ENCODE data around the gene PRRT4. TPM values are rescaled to one million over a fixed set of nuclear protein-coding genes. Genes with fewer than 3 reads are reported as not detected.

Gene PRRT4
- total RNA-seq, 1 donor from 2014 or later: 1.6 TPM

DNA sequence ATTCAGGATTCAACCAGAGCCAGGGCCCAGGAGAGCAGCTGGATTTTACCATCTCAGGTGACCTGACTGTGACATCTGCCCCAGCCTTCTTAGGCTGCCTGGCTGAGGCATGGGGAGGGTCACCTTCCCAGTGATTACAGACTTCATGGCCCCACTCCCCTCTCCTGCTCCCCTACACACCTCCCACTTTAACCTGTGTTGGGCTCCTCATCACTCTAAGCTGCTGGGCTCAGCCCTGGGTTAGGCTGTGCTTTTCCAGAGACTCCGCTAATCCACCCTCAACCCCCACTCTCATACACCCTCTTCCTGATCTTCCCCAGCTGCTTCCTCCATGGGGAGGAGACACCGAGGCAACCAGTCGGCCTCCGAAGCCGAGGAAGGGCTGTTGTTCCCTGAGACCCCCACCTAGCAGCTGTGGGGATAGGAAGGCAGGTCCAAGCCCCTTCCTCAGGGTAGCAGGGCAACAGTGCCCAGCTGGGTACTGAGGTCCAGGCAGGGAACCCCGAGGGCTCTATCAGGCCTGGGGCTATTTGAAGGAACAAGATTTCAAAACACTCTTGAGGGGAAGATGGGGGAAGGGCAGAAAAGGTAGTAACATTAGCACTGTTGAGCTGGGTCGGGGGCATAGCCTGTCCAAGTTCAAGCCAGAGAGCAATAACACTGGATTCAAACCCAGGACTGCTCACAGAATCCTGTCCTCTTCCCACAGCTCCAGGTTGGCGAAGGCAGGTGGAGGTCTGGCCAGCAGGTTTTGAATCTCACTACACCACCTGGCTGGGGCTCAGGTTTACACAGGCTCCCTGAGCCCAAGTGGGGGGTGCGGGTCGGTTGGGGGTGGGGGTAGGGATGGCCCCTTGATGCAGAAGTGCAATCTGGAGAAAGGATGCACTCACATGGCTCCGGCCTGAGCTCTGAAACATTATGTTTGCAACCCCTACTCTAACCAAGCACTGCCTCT, 46.5 kb upstream of the PRRT4 start:
- Histone ChIP-seq H3K27me3 (ENCODE audit: low read depth) (no peaks in the 10 kb centered on the region), H3K9me3 (replicated peaks) (no peaks in the 10 kb centered on the region), H3K36me3 (no peaks in the 10 kb centered on the region), H3K4me1 (peaks cover 68% of the 10 kb centered on the region), H3K4me3 (peak overlapping the region; percentile 77), H3K27ac (replicated peaks) (peak overlapping the region; percentile 88)
- DNase-seq: no peak
- intact Hi-C loops (cut with micrococcal nuclease): no loop called here
- TF ChIP-seq, protein P1, sequence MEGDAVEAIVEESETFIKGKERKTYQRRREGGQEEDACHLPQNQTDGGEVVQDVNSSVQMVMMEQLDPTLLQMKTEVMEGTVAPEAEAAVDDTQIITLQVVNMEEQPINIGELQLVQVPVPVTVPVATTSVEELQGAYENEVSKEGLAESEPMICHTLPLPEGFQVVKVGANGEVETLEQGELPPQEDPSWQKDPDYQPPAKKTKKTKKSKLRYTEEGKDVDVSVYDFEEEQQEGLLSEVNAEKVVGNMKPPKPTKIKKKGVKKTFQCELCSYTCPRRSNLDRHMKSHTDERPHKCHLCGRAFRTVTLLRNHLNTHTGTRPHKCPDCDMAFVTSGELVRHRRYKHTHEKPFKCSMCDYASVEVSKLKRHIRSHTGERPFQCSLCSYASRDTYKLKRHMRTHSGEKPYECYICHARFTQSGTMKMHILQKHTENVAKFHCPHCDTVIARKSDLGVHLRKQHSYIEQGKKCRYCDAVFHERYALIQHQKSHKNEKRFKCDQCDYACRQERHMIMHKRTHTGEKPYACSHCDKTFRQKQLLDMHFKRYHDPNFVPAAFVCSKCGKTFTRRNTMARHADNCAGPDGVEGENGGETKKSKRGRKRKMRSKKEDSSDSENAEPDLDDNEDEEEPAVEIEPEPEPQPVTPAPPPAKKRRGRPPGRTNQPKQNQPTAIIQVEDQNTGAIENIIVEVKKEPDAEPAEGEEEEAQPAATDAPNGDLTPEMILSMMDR (IDR thresholded peaks at IDR 0.05; ENCODE audit: borderline replicate concordance): no peak

DNA sequence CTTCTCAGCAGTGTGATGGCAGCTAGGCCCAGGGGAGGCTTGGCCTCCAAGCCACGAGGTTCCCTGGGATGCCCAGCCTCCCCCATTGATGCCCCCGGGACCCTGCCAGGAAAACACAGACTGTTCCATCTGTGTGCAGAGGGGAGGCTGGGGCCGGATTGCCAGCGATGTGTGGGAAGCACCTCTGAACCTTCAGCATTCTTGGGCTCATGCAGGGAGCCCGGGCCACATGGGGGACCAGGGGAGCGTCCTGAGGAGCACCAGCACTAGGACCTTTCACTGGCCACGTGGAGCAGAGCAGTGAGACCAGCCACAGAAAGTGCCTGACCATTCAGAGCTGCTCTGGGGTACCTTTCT, 45.7 kb upstream of the PRRT4 start:
- peak overlapping the region; percentile 77 for H3K4me3 ChIP-seq
- no peaks in the 10 kb centered on the region for H3K9me3 ChIP-seq (replicated peaks)
- intact Hi-C loops (cut with micrococcal nuclease): no loop called here
- no peaks in the 10 kb centered on the region for H3K36me3 ChIP-seq
- H3K27me3 ChIP-seq (ENCODE audit: low read depth): no peaks in the 10 kb centered on the region
- no peak for DNase-seq
- H3K4me1 ChIP-seq: peaks cover 68% of the 10 kb centered on the region
- peak overlapping the region; percentile 88 for H3K27ac ChIP-seq (replicated peaks)
- TF ChIP-seq, protein P1 (IDR thresholded peaks at IDR 0.05; ENCODE audit: borderline replicate concordance): no peak

DNA sequence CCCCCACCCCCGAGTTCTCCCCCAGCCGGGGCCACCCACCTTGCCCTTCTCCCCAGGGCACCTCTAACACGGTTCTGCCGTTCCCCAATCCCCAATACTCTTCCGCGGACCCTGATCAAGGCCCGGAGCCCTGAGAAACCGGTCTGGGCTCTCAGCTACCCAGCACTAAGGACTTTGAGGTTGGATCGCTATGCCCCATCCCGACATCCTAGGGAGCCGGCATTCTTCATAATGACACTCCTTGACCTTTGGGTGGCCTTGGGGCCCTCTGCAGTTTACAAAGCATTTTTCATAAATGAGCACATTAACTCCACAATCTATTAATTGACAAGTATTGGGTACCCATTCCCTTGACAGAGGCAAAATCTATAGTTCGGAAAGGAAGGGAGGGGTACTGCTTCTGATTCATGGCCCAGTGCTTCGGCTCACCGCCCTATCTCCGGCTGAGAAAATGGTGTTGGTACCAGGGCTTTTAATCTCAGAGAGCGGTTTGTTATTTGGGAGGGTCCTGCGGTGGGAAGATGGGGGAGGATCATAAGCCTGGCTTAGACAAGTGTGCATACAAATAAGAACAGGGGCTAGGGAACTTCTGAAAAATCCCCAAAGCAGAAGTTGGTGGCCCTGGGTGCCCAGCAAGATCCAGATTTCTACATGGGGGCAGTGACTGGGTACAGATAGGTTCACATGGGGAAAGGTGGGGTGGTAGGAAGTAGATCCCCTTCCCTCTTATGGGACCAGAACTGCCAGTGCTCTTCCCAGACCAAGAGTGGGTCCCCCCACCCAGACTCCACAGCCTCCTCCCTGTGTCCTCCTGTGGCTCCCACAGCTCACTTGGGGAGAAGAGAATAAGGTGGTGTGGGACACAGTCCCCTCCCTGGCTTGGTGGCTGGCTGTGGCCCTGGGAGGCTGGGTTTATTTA, 45.1 kb upstream of the PRRT4 start:
- intact Hi-C loops (cut with micrococcal nuclease): no loop called here
- H3K4me3 ChIP-seq: peak overlapping the region; percentile 95
- H3K27ac ChIP-seq (replicated peaks): peak overlapping the region; percentile 88
- H3K36me3 ChIP-seq: peaks cover under 1% of the 10 kb centered on the region
- no peaks in the 10 kb centered on the region for H3K27me3 ChIP-seq (ENCODE audit: low read depth)
- TF ChIP-seq, protein P1 (IDR thresholded peaks at IDR 0.05; ENCODE audit: borderline replicate concordance): no peak
- H3K4me1 ChIP-seq: peaks cover 68% of the 10 kb centered on the region
- no peak for DNase-seq
- H3K9me3 ChIP-seq (replicated peaks): no peaks in the 10 kb centered on the region

DNA sequence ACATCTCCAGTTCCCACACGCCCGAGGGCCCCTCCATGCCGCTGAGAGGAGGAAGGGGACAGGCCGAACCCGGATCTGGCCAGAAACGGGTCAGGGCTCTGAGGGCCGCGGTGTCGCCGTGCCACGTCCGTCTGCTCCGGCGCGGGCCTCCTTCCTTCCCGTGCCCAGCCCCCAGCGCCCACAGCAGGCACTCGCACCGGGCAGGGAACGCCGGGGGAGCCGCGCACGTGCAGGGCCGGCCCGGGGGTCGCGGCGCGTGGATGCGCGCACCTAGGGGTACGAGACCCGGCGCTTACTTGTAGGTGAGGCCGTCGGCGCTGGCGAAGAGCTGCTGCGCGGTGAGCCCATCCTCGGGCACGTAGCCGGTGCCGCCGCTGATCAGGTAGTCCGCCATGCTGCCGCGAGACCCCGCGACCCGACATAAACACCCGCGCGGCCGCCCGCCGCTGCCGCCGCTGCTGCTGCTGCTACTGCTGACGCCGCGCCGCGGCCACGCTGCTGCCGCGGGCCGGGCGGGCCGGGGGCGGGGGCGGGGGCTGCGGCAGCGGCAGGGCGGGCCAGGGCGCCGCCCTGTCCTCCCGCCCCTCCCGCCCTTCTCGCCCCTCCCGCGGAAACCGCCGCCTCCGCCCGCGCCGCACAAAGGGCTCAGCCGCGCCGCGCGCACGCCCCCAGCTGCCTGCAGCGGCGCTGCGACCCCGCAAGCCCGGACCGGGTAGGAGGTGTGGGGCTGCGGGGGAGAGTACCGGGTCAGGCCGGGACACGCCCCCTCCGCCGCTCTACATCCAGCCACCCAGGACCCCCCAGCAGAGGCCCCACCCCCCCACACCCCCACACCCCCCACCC, 44.2 kb upstream of the PRRT4 start:
- Histone ChIP-seq H3K9me3 (replicated peaks) (no peaks in the 10 kb centered on the region), H3K4me1 (peaks cover 66% of the 10 kb centered on the region), H3K36me3 (peaks cover 9% of the 10 kb centered on the region), H3K27me3 (ENCODE audit: low read depth) (no peaks in the 10 kb centered on the region), H3K27ac (replicated peaks) (peak overlapping the region; percentile 88), H3K4me3 (peak overlapping the region; percentile 95)
- TF ChIP-seq, protein P1 (IDR thresholded peaks at IDR 0.05; ENCODE audit: borderline replicate concordance): no peak
- intact Hi-C loops (cut with micrococcal nuclease): no loop called here
- peak; percentile 58 for DNase-seq

Measured in left ventricle myocardium inferior (tissue), 1 donor.